Panc1 (cell line): ENCODE data around the gene RPA3. TPM values are rescaled to one million over a fixed set of nuclear protein-coding genes. Genes with fewer than 3 reads are reported as not detected.

Source experiments
- ATAC-seq: fragments of 200-7000 bp; cut with Tn5 transposase; 2 replicates; pipeline ENCODE4 v1.9.1; 2020; ENCODE audit warnings: mild to moderate bottlenecking, moderate library complexity
- BruUV-seq: library from RNA; stranded (reverse); fragments of 400-500 nt; replicated peaks from 2 replicates; lab custom pipeline; 2021; lab: Mats Ljungman, UMichigan
- CTCF ChIA-PET: fragments of 300-600 bp; sonication (Branson Sonifier 250); formaldehyde crosslinking; loops from one replicate; lab custom pipeline; 2022; ENCODE audit warnings: antibody characterized with exemption; lab: Charles Lee
- POLR2A ChIA-PET: fragments of 300-600 bp; sonication (Branson Sonifier 250); formaldehyde crosslinking; loops from one replicate; lab custom pipeline; 2022; ENCODE audit warnings: antibody characterized with exemption; lab: Charles Lee
- DNase-seq: peaks from one replicate; pipeline ENCODE4 v3.0.0-alpha.2; 2010; ENCODE audit warnings: low read depth, low spot score
- H3K27ac ChIP-seq: 2 replicates; pipeline ENCODE4 v1.5.1; 2011; ENCODE audit warnings: mild to moderate bottlenecking, low read length, inconsistent platforms
- H3K27me3 ChIP-seq: fragments of 200-500 bp; sonication (Bioruptor generic); 2 replicates; pipeline ENCODE4 v1.6.0; 2014; ENCODE audit warnings: low read length, inconsistent platforms; ENCODE audit not compliant: control insufficient read depth, insufficient read depth
- H3K36me3 ChIP-seq: fragments of 200-500 bp; sonication (Bioruptor generic); 2 replicates; pipeline ENCODE4 v1.5.1; 2014; ENCODE audit warnings: inconsistent platforms, mild to moderate bottlenecking, low read length, moderate library complexity; ENCODE audit not compliant: control insufficient read depth, insufficient read depth
- H3K4me1 ChIP-seq: 2 replicates; pipeline ENCODE4 v1.5.1; 2011; ENCODE audit warnings: inconsistent platforms, mild to moderate bottlenecking, low read length, moderate library complexity; ENCODE audit not compliant: control insufficient read depth, insufficient read depth
- H3K4me3 ChIP-seq, 2 experiments: 2 replicates each; pipeline ENCODE4 v1.5.1; 2011 to 2012; ENCODE audit warnings: low read depth in 2 of 2, low read length in 2 of 2, mild to moderate bottlenecking in 2 of 2, inconsistent platforms in 1 of 2, moderate library complexity in 1 of 2
- H3K9me3 ChIP-seq: fragments of 200-500 bp; sonication (Bioruptor generic); 2 replicates; pipeline ENCODE4 v1.5.1; 2014; ENCODE audit warnings: low read depth, mild to moderate bottlenecking, inconsistent platforms, low read length, moderate library complexity; ENCODE audit not compliant: control insufficient read depth, insufficient read depth
- CTCF ChIP-seq: fragments of 450-650 bp; IDR thresholded peaks from 2 replicates; pipeline ENCODE4 v1.5.1; 2017; ENCODE audit warnings: mild to moderate bottlenecking
- POLR2AphosphoS5 ChIP-seq: IDR thresholded peaks from 2 replicates; pipeline ENCODE4 v1.6.1; 2012; ENCODE audit warnings: mild to moderate bottlenecking, low read depth, low read length, moderate library complexity
- REST ChIP-seq, 2 experiments: IDR thresholded peaks; 2 replicates each; pipeline ENCODE4 v1.6.1; 2011 to 2012; ENCODE audit warnings: low read depth in 2 of 2, control low read depth in 1 of 2, low read length in 1 of 2, mild to moderate bottlenecking in 1 of 2, moderate library complexity in 1 of 2; ENCODE audit not compliant: insufficient read depth in 1 of 2
- SIN3A ChIP-seq: IDR thresholded peaks from 2 replicates; pipeline ENCODE4 v1.6.1; 2012; ENCODE audit warnings: low read depth, mild to moderate bottlenecking, low read length, moderate library complexity, borderline replicate concordance; ENCODE audit not compliant: insufficient read depth
- TCF7L2 ChIP-seq: IDR thresholded peaks from 2 replicates; pipeline ENCODE4 v1.6.1; 2011; ENCODE audit warnings: mild to moderate bottlenecking, low read depth, low read length, inconsistent platforms
- in situ Hi-C: cut with HindIII; loops from 2 replicates; pipeline ENCODE4 v1.10.0; 2016; ENCODE audit warnings: low sequenced_read_pairs, low pct_unique_long_range_greater_than_20kb
- intact Hi-C: fragments of 100-400 bp; cut with micrococcal nuclease; formaldehyde crosslinking; loops from one replicate; pipeline ENCODE4 v1.10.0; 2022; ENCODE audit not compliant: unreplicated experiment
- total RNA-seq: library from RNA; stranded (reverse); gene quantifications from one replicate; pipeline ENCODE4 v1.2.1, GENCODE V29; 2021; ENCODE audit not compliant: unreplicated experiment

RPA3 gene
- total RNA-seq, 1 experiment from 2014 or later, result 93.5 TPM

GRCh38 chr7:7642081-7642480 is 76.3 kb downstream of the RPA3 start:
- intact Hi-C loops, result no loop called here
- CTCF ChIA-PET, result interaction anchor here (0.7 kb wide), 1 partner anchor 127 kb away, joined by 4 read pairs; no protein-coding TSS in a partner anchor
- no peak for DNase-seq

GRCh38 chr7:7641129-7641663 is 77.2 kb downstream of the RPA3 start:
- in situ Hi-C loops, result no loop called here
- intact Hi-C loops, result no loop called here
- H3K27ac ChIP-seq, result peak overlapping the region; percentile 99
- peak overlapping the region; percentile 85 to 90 for H3K4me3 ChIP-seq
- TSS peak; percentile 76 for BruUV-seq
- H3K27me3 ChIP-seq, result no peaks in the 10 kb centered on the region
- peaks cover 19% of the 10 kb centered on the region for H3K4me1 ChIP-seq
- ATAC-seq (peak; percentile 15), DNase-seq (no peak)
- CTCF ChIA-PET, result interaction anchor here (0.6 kb wide), 2 partner anchors 217 to 414 kb away, joined by 3 to 6 read pairs; no protein-coding TSS in a partner anchor
- peaks cover 5% of the 10 kb centered on the region for H3K36me3 ChIP-seq
- POLR2A ChIA-PET, result interaction anchor here (0.6 to 0.8 kb wide), 2 partner anchors 55 to 329 kb away, joined by 3 read pairs; no protein-coding TSS in a partner anchor
- no peaks in the 10 kb centered on the region for H3K9me3 ChIP-seq
- TF ChIP-seq SIN3A (no peak), TCF7L2 (0 out of 2 replicates have a peak, but pooled peaks have one; percentile 9)

More at GRCh38 chr7:7642081-7642480, 76.3 kb downstream of the RPA3 start:
- H3K4me1 ChIP-seq, result peaks cover 19% of the 10 kb centered on the region
- in situ Hi-C loops, result no loop called here
- peak overlapping the region; percentile 99 for H3K27ac ChIP-seq
- ATAC-seq, result no peak
- TF ChIP-seq REST (IDR thresholded peaks at IDR 0.05; ENCODE audit: insufficient read depth in 1 of 2, low read depth in 2 of 2, low read length in 1 of 2), result no peak
- no peak for TF ChIP-seq TCF7L2
- no peak for TF ChIP-seq SIN3A
- no peak; the same call in 1 of the 2 replicates for TF ChIP-seq POLR2AphosphoS5
- no peak for TF ChIP-seq CTCF
- H3K36me3 ChIP-seq, result peaks cover 3% of the 10 kb centered on the region
- no peaks in the 10 kb centered on the region for H3K9me3 ChIP-seq
- no TSS peak for BruUV-seq
- H3K4me3 ChIP-seq, result peak overlapping the region; percentile 85 to 90
- no peaks in the 10 kb centered on the region for H3K27me3 ChIP-seq
- POLR2A ChIA-PET, result interaction anchor here (0.6 kb wide), 1 partner anchor 88 kb away, joined by 3 read pairs; no protein-coding TSS in a partner anchor
